OCI-LY1 (cell line): Measurements from ENCODE around the gene RASAL3.

Source experiments
- EZH2 ChIP-seq: fragments of 200-600 bp; sonication (generic), shearing (Covaris generic); IDR thresholded peaks from 2 replicates; pipeline ENCODE4 v1.8.0; 2017; ENCODE audit warnings: borderline replicate concordance, mixed run types, mild to moderate bottlenecking, antibody characterized with exemption, low read length, moderate library complexity, mixed read lengths
- TF ChIP-seq, protein P1 (sequence below): fragments of 200-600 bp; sonication (generic), shearing (Covaris generic); IDR thresholded peaks from 2 replicates; pipeline ENCODE4 v1.5.1; 2017; ENCODE audit warnings: mild to moderate bottlenecking, antibody characterized with exemption, low read length, moderate library complexity, mixed read lengths

DNA sequence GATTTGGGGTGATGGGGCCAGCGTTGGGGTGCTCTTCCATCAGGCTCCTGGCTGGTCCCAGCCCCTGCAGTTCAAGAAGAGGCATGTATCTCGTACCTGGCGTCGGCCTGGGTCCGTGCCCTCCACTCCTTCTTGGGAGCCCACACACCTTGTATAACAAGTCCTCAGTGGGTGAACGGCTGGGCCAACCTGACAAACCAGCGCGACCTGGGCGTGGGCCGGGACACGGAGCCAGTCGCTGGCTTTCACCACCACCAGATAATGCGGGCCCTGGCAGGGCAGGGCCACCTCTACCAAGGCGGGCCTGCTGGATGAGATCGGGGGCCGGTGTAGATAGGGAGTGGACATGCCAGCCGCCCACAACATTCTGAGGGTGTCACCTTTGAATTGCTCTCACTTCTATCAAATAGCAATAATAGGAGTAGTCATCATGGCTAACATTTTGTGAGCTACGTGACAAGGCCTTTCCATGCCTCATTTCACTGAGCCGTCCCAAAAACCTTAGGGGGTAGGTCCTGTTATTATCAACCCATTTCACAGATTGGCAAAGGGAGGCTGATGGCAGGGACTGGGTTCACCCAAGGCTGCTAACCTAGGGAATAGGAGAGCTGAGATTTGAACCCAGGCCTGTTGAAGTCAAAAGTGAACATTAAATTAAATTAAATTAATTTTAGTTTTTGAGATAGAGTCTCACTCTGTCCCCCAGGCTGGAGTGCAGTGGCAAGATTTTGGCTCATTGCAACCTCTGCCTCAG is 47.5 kb upstream of the RASAL3 start:
- TF ChIP-seq, protein P1, sequence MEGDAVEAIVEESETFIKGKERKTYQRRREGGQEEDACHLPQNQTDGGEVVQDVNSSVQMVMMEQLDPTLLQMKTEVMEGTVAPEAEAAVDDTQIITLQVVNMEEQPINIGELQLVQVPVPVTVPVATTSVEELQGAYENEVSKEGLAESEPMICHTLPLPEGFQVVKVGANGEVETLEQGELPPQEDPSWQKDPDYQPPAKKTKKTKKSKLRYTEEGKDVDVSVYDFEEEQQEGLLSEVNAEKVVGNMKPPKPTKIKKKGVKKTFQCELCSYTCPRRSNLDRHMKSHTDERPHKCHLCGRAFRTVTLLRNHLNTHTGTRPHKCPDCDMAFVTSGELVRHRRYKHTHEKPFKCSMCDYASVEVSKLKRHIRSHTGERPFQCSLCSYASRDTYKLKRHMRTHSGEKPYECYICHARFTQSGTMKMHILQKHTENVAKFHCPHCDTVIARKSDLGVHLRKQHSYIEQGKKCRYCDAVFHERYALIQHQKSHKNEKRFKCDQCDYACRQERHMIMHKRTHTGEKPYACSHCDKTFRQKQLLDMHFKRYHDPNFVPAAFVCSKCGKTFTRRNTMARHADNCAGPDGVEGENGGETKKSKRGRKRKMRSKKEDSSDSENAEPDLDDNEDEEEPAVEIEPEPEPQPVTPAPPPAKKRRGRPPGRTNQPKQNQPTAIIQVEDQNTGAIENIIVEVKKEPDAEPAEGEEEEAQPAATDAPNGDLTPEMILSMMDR: no peak
- TF ChIP-seq EZH2: no peak
